ENCODE data around the gene EHD4.

The EHD4 gene

GRCh38 chr15:41948490-41948889 is 23.9 kb downstream of the EHD4 start:
- DNase-seq, result peak in 1 of 42 donors; percentile 13
- intact Hi-C loops (cut with DNase I), result no loop called here

GRCh38 chr15:41946970-41947369 is 25.4 kb downstream of the EHD4 start:
- intact Hi-C loops (cut with DNase I), result no loop called here
- DNase-seq, result peak in 1 of 42 donors; percentile 3

DNA sequence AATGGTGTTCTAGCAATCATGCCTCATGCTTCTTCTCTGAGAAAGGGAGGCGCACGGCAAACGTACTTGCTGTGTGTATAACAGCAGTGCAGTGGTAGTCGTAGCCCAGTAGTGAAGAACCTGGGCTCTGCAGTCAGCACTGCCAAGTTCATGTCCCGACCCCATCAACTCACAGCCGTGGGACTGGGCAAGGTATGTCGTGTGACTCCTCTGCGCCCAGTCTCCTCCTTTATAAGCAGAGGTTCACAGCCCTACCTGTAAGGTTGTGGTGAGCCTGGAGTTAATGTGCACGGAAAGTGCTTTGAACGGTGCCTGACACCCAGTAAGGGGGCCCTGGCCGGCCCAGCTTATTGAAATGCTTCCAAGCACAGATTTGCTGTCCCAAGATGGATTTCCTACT is 26.6 kb downstream of the EHD4 start:
- intact Hi-C loops (cut with DNase I), result no loop called here
- DNase-seq, result peak in 1 of 42 donors; percentile 22

GRCh38 chr15:41945221-41945620 is 27.1 kb downstream of the EHD4 start:
- peak in 1 of 42 donors; percentile 40 for DNase-seq
- intact Hi-C loops (cut with DNase I), result no loop called here

- intact Hi-C loops (cut with DNase I), result no loop called here
- DNase-seq, result peak in 1 of 42 donors; percentile 15
Measured at GRCh38 chr15:41944313-41944940, 27.9 kb downstream of the EHD4 start.

DNA sequence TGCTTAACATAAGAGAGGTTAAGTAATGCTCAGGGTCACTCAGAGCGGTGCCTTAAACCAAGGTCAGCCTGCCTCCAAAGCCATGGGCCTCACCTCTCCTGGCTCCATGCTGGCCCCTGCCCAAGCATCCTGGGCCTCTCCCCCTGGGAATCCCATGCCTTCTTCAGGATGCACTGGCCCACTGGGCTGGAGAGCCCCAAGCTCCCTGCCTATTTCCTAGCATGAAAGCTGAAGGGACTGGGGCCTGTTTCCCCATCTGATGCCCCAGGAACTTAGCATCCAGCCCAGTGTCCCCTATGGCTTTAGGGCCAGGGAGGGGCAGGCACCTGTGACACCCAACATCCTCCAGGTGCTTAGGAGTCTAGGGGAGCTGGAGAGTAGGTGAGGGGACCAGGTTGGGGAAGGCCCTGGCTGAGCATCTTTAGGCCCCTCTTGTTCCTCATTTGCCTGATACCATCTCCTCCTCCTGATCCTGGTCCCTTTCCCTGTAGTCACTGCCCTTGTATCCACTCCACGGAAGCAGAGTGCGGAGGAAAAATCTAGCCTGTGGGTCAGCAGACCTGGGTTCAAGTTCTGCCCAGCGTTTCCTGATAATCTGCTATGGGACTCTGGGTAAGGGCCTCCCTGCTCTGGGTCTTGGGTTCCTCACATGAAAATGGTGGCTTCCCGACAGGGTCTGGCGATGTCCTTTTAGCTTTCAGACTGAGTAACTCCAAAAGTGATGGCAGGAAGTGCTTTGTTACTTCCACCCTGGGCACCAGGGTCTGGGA is 28.6 kb downstream of the EHD4 start:
- intact Hi-C loops (cut with DNase I), result no loop called here
- peak in 1 of 42 donors; percentile 10 for DNase-seq

DNA sequence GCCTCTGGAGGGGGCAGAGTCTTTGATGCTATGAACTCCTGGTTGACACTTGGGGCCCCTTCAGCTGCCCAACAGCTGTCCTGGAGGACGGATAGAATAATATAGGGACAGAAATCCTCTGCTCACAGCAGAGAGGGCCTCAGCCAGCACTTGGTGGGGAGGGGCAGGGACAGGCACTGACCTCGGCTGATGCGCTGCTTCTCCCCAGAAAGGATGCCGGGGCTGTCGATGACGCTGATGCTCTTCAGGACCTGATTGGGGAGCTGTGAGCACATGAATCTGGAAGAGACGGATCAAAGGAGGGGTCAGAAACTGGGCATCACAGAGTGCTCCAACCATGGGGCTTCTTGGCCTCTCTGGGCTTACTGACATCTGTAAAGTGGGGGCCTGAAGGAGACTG is 29.5 kb downstream of the EHD4 start:
- DNase-seq, result peak in 1 of 42 donors; percentile 13
- intact Hi-C loops (cut with DNase I), result no loop called here

DNA sequence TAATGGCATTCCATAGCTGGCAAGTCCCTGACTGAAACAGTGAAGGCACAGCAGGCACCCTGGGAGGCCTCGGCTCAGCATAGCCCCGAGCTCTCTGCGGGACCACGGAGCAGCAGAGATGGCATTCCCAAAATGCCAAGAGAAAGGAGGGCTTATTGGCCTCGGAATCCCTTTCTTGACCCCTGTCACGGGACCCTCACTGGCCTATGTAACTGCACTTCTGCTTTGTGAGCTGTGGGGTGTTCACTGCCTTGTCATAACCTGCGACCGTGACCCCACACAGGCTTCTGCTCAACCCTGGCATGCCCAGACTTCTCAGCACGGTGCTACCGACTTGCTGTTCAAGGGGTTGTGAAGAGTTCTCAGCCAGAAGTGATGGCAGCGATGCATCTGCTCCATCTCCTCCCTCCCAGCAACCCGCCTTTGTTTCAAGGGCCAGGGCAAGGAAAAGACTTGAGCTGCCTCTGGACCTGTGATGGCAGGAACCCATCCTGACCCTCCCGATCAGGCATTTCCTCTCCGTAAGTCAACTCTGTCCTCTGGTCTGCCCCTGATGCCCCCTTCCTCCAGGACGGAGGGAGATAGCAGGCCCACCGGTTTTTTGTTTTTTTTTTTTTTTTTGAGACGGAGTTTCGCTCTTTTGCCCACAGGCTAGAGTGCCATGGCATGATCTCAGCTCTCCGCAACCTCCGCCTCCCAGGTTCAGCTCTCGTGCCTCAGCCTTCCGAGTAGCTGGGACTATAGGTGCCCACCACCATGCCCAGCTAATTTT is 30.5 kb downstream of the EHD4 start:
- DNase-seq, result peak in 1 of 42 donors; percentile 31

GRCh38 chr15:41940441-41940857 is 31.9 kb downstream of the EHD4 start:
- intact Hi-C loops (cut with DNase I), result no loop called here
- peak in 1 of 42 donors; percentile 26 for DNase-seq

More for the DNA sequence above, 30.5 kb downstream of the EHD4 start:
- intact Hi-C loops (cut with DNase I), result no loop called here

GRCh38 chr15:41939986-41940385 is 32.4 kb downstream of the EHD4 start:
- intact Hi-C loops (cut with DNase I), result no loop called here
- DNase-seq, result peak in 1 of 42 donors; percentile 19

- intact Hi-C loops (cut with DNase I), result no loop called here
- peak in 1 of 42 donors; percentile 4 for DNase-seq
Measured at GRCh38 chr15:41937568-41937923, 34.8 kb downstream of the EHD4 start.

DNA sequence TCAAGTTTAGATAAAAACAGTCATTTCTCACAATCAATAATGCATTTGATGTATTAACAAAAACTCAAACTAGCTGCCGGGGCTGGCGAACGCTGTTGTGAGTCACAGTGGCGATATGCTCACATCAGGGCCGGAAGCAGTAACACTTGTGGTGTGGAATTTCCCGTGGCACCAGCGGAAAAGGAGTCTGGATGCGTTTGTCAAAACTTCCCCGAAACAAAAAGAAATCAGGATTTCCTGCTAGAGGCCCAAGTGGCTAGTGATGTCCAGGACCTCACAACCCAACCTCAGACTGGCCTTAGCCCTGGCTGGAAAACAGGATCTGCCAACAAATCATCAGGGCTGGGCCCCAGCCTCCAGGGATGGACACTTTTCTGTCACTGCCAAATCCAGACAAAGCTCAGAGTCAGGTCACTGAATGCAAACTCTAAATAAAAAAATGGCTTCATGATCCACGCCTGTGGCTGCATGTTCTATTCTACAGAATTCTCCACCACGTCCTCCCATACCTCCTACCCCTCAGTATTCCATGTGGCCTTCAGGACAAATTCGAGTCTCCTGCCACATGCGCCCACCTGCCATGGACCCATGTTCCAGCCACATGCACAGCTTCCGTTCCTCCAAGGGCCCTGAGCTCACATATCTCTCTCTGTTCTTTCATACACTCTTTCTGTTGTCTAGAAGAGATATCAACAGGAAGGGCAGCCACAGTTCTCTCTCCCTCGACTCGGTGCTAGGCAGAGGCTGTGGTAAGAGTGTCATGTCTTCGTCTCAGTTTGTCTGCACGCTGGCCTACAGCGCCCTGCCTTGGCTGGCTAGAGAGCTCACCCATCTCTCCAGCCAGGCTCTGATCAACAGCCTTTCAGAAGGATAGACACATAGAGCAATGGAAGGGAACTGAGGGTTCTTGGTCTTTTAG is 35.4 kb downstream of the EHD4 start:
- intact Hi-C loops (cut with DNase I), result no loop called here

DNA sequence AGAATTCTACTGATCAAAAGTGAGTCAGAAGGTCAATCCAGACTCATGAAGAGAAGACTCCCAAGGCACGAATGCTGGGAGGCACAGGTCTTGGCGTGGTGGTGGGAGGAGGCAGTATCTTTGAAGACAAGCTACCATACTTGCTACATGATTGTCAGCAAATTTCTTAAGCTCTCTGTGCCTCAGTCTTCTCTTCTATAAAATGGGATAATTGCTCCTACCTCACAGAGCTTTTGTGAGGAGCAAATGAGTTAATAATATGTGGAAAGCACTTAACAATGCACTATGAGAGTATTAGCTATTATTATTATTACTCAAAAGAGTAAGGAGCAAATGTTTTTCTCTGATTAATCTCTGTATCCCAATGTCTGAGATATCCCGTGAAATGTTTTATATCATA is 36.2 kb downstream of the EHD4 start:
- DNase-seq, result no peak
- intact Hi-C loops (cut with DNase I), result no loop called here

More for the DNA sequence above, 35.4 kb downstream of the EHD4 start:
- peak in 19 of 42 donors; percentile 17 to 67 (median 41) for DNase-seq

GRCh38 chr15:41935566-41936020 is 36.8 kb downstream of the EHD4 start:
- no peak for DNase-seq
- intact Hi-C loops (cut with DNase I), result no loop called here

DNA sequence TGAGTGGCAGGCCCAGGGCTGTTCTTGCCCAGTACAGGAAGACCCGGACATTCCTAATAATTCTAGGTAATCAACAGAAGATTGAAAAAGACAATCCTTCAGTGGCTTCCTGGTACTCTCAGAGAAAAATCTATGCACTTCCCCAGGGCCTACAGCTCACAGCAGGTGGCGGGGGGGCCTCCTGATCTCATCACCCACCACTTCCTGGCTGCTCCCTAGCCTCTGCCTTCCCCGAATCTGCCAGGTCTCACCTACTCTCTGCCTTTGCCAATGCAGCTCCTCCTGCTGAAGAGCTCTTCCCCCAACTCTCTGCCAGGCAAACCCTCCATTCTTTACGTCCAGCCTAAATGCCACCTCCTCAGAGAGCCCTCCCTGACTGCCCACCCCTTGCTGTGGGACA is 37.5 kb downstream of the EHD4 start:
- no peak for DNase-seq
- intact Hi-C loops (cut with DNase I), result no loop called here

DNA sequence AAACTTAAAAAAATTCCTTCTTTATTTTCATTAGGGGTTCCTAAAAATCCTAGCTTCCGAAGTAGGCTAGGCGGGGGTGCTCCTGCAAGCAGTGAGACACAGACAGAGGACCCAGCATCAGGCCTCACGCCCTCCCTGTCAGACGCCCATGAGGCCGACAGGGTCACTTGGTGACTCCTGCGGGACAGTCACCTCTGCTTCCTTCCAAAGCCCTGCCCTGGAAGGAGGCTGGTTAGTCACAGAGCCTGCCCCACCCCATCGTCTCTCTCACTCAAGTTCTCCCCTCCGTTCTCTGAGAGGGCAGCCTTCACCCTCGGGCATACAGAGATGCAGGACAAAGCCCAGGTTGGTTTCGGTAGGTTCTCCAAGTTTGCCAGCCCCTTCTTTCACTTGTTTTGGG is 38.6 kb downstream of the EHD4 start:
- DNase-seq, result no peak
- intact Hi-C loops (cut with DNase I), result no loop called here

- no peak for DNase-seq
- intact Hi-C loops (cut with DNase I), result no loop called here
Measured at GRCh38 chr15:41933326-41933725, 39.0 kb downstream of the EHD4 start.

- intact Hi-C loops (cut with DNase I), result no loop called here
Measured at GRCh38 chr15:41932511-41933289, 39.7 kb downstream of the EHD4 start.

More at GRCh38 chr15:41932511-41933289, 39.7 kb downstream of the EHD4 start:
- no peak for DNase-seq

Data from head of caudate nucleus (tissue), 42 donors.